AG04450 (cell line): Measurements from ENCODE around the gene KCTD20. TPM values are rescaled to one million over a fixed set of nuclear protein-coding genes. Genes with fewer than 3 reads are reported as not detected.
A peak's percentile ranks its signal among the peaks of the same experiment; 100 is the strongest.

Experiments used
- CTCF ChIA-PET: fragments of 300-600, 350-600 bp; formaldehyde crosslinking; extraction: SDS; loops from one replicate; lab custom pipeline; 2022; ENCODE audit warnings: antibody characterized with exemption, inconsistent platforms; lab: Charles Lee
- POLR2A ChIA-PET: fragments of 350-600 bp; formaldehyde crosslinking; extraction: SDS; loops from one replicate; lab custom pipeline; 2021; ENCODE audit warnings: antibody characterized with exemption, inconsistent platforms; lab: Yijun Ruan, JAX
- DNase-seq: peaks from one replicate; pipeline ENCODE4 v3.0.0-alpha.2; 2011; ENCODE audit warnings: low read depth, low spot score
- H3K27ac ChIP-seq: one replicate; pipeline ENCODE4 v1.5.1; 2012; ENCODE audit warnings: low read depth, low read length, control low read depth
- H3K27me3 ChIP-seq: one replicate; pipeline ENCODE4 v1.6.0; 2012; ENCODE audit warnings: low read length; ENCODE audit not compliant: control insufficient read depth, insufficient read depth
- H3K4me3 ChIP-seq: 2 replicates; pipeline ENCODE4 v1.5.1; 2011; ENCODE audit warnings: mild to moderate bottlenecking, low read depth, low read length, control low read depth
- H3K9me3 ChIP-seq: 2 replicates; pipeline ENCODE4 v1.5.1; 2012; ENCODE audit warnings: low read length; ENCODE audit not compliant: control insufficient read depth, insufficient read depth
- CTCF ChIP-seq: IDR thresholded peaks from 2 replicates; pipeline ENCODE4 v1.5.1; 2011; ENCODE audit warnings: low read depth, low read length, control low read depth, inconsistent platforms
- polyA plus RNA-seq: library from polyadenylated mRNA; depleted of rRNA; stranded (reverse); fragments of >200 nt; gene quantifications from 2 replicates; pipeline ENCODE4 v1.2.3, GENCODE V29; 2011

KCTD20 gene
- polyA plus RNA-seq, 1 experiment, result 93.3 TPM

DNA sequence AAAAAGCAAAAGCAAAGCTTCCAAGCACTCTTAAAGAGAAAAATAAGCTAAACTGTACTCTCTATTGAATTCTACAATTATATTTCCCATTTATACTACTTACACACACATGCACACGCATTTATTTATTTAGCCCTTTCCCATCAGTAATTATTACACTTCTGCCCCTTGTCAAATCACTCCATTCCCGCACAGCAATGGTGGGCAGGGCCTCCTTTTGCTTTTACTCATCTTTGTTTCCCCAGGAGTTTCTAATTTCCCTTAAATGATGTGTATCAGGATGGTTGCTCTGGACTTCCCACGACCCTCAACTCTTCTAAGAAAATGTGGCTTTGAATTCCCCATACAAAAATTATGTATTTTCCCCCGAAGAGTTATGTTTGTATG lies 20.1 kb upstream of the KCTD20 start:
- ChIA-PET CTCF (interaction anchor here (0.5 to 1.4 kb wide), 4 partner anchors 81 to 232 kb away, joined by 3 to 6 read pairs (median 4); no protein-coding TSS in a partner anchor), POLR2A (interaction anchor here (0.6 to 1.7 kb wide), 4 partner anchors 19 to 256 kb away, joined by 3 to 6 read pairs (median 4); partner anchors contain the start of gene CDKN1A)
- DNase-seq, result no peak
- Histone ChIP-seq H3K4me3 (peak overlapping the region; percentile 58), H3K27ac (no peak overlapping the region), H3K27me3 (no peaks in the 10 kb centered on the region), H3K9me3 (no peaks in the 10 kb centered on the region)
- TF ChIP-seq CTCF, result no peak

- peak; percentile 72 for TF ChIP-seq CTCF
- Histone ChIP-seq H3K27me3 (no peaks in the 10 kb centered on the region), H3K4me3 (peak overlapping the region; percentile 76), H3K9me3 (no peaks in the 10 kb centered on the region), H3K27ac (peak overlapping the region; percentile 31)
- POLR2A ChIA-PET, result interaction anchor here (1.0 to 1.7 kb wide), 3 partner anchors 18 to 255 kb away, joined by 3 to 6 read pairs (median 4); partner anchors contain the start of gene CDKN1A
- CTCF ChIA-PET, result interaction anchor here (0.5 to 1.4 kb wide), 7 partner anchors 9 to 231 kb away, joined by 3 to 6 read pairs (median 4); no protein-coding TSS in a partner anchor
- DNase-seq, result peak; percentile 91
These were observed 19.5 kb upstream of the KCTD20 start for GRCh38 chr6:36423101-36423824.

DNA sequence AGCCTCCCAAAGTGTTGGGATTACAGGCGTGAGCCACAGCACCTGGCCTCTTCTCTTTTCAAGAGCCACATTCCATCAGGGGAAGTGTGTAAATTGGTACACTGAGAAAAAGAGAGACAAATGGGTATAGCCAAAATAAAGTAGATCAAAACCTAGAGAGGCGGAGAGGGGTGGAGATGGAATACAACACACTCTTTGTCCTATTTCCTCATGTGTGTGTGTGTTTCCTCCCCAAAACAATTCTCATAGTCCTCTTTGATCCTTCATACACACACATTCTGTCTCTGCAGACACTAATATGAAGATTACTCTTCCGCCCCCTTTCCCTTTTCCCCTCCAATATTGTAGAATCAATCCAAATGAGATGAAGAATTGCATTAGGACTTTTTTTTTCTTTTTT lies 16.2 kb upstream of the KCTD20 start:
- CTCF ChIA-PET, result interaction anchor here (0.6 kb wide), 1 partner anchor 45 kb away, joined by 3 read pairs; no protein-coding TSS in a partner anchor
- no peak for TF ChIP-seq CTCF
- Histone ChIP-seq H3K9me3 (no peaks in the 10 kb centered on the region), H3K4me3 (no peak overlapping the region), H3K27me3 (no peaks in the 10 kb centered on the region), H3K27ac (no peak overlapping the region)
- DNase-seq, result no peak
- POLR2A ChIA-PET, result no interaction called here

GRCh38 chr6:36428911-36429310 lies 13.9 kb upstream of the KCTD20 start:
- ChIA-PET CTCF (no interaction called here), POLR2A (no interaction called here)
- Histone ChIP-seq H3K27ac (no peak overlapping the region), H3K9me3 (peaks cover 4% of the 10 kb centered on the region; the same call in 1 of the 2 replicates), H3K4me3 (no peak overlapping the region), H3K27me3 (no peaks in the 10 kb centered on the region)
- DNase-seq, result no peak
- TF ChIP-seq CTCF, result no peak

DNA sequence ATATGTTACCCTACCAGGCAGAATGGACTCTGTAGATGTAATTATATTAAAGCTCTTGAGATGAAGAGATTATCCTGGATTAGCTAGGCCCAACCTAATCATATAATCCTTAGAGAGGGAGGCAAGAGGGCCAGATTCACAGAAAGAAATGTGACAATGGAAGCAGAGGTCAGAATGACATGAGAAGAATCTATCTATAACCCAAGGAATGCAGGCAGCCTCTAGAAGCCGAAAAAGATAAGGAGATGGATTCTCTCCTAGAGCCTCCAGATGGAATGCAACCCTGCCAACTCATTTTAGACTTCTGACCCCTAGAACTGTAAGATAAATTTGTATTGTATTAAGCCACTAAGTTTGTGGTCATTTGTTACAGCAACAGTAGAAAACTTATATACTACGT lies 12.4 kb upstream of the KCTD20 start:
- H3K27ac ChIP-seq, result no peak overlapping the region
- DNase-seq, result no peak
- no peaks in the 10 kb centered on the region for H3K27me3 ChIP-seq
- H3K9me3 ChIP-seq, result peaks cover 4% of the 10 kb centered on the region; the same call in 1 of the 2 replicates
- no peak overlapping the region for H3K4me3 ChIP-seq
- ChIA-PET CTCF (no interaction called here), POLR2A (interaction anchor here (0.7 kb wide), 1 partner anchor 11 kb away, joined by 3 read pairs; no protein-coding TSS in a partner anchor)
- no peak for TF ChIP-seq CTCF
